Endodermal cell (in vitro differentiated cells): ENCODE data around the gene FTCD. TPM values are rescaled to one million over a fixed set of nuclear protein-coding genes. Genes with fewer than 3 reads are reported as not detected.

Source experiments
- DNase-seq: peaks from one replicate; pipeline ENCODE4 v3.0.0-alpha.2; 2017
- H3K27ac ChIP-seq: 2 replicates; pipeline ENCODE4 v1.5.1; 2013; ENCODE audit warnings: mild to moderate bottlenecking, low read depth, low read length, moderate library complexity
- H3K27me3 ChIP-seq: 2 replicates; pipeline ENCODE4 v1.6.1; 2013; ENCODE audit warnings: mild to moderate bottlenecking, low read length, moderate library complexity; ENCODE audit not compliant: insufficient read depth, control insufficient read depth, poor library complexity, severe bottlenecking
- H3K36me3 ChIP-seq: 2 replicates; pipeline ENCODE4 v1.7.0; 2013; ENCODE audit warnings: mild to moderate bottlenecking, low read length, moderate library complexity; ENCODE audit not compliant: control insufficient read depth, insufficient read depth
- H3K4me1 ChIP-seq: one replicate; pipeline ENCODE4 v1.7.0; 2013; ENCODE audit warnings: low read length; ENCODE audit not compliant: control insufficient read depth, insufficient read depth
- H3K4me3 ChIP-seq: 2 replicates; pipeline ENCODE4 v1.5.1; 2013; ENCODE audit warnings: mild to moderate bottlenecking, low read length, moderate library complexity
- H3K9ac ChIP-seq: 2 replicates; pipeline ENCODE4 v1.6.1; 2013; ENCODE audit warnings: mild to moderate bottlenecking, low read length, moderate library complexity; ENCODE audit not compliant: poor library complexity, severe bottlenecking; ENCODE audit errors: extremely low read depth
- H3K9me3 ChIP-seq: 2 replicates; pipeline ENCODE4 v1.6.1; 2013; ENCODE audit warnings: mild to moderate bottlenecking, low read length, moderate library complexity; ENCODE audit not compliant: control insufficient read depth
- H3K27ac Mint-ChIP-seq: 2 replicates; pipeline ENCODE4 v1.8.0; 2020; ENCODE audit warnings: mixed read lengths
- H3K27me3 Mint-ChIP-seq: 2 replicates; pipeline ENCODE4 v1.8.0; 2021; ENCODE audit warnings: mild to moderate bottlenecking, mixed read lengths; ENCODE audit not compliant: insufficient read depth
- H3K36me3 Mint-ChIP-seq: 2 replicates; pipeline ENCODE4 v1.8.0; 2020; ENCODE audit warnings: low read depth, mixed read lengths
- H3K4me1 Mint-ChIP-seq: 2 replicates; pipeline ENCODE4 v1.8.0; 2020; ENCODE audit warnings: mixed read lengths
- H3K4me3 Mint-ChIP-seq: 2 replicates; pipeline ENCODE4 v1.8.0; 2020; ENCODE audit warnings: mild to moderate bottlenecking, moderate library complexity, mixed read lengths
- H3K9me3 Mint-ChIP-seq: 2 replicates; pipeline ENCODE4 v1.8.0; 2020; ENCODE audit warnings: mild to moderate bottlenecking, mixed read lengths
- WGBS, 2 experiments: methylation state at CpG; one replicate each; pipeline versions ENCODE4 v1.1.5 to v1.1.7; 2013; ENCODE audit warnings: missing lambda C conversion rate in 2 of 2, mixed read lengths in 1 of 2; ENCODE audit not compliant: insufficient coverage in 1 of 2, insufficient read length in 1 of 2; 5-methylcytosine and 5-hydroxymethylcytosine counted together
- total RNA-seq, 2 donors: library from RNA; stranded (reverse); fragmentation: NEBNext Ultra II Directional in 1 of 2; extraction: Animal tissue kit (Norgen Biotek cat#: 25700) in 1 of 2; gene quantifications; 2 replicates in 1 of 2; 3 replicates in 1 of 2; pipeline ENCODE4 v1.2.1, GENCODE V29; 2021
- TF ChIP-seq, protein P1 (sequence below): fragments of 200-600 bp; sonication (generic); conservative IDR thresholded peaks from 2 replicates; pipeline ENCODE4 v1.5.0; 2021; ENCODE audit warnings: antibody characterized with exemption, mild to moderate bottlenecking

FTCD gene
- total RNA-seq, 2 donors from 2014 or later = 3.5 to 4.6 TPM

DNA sequence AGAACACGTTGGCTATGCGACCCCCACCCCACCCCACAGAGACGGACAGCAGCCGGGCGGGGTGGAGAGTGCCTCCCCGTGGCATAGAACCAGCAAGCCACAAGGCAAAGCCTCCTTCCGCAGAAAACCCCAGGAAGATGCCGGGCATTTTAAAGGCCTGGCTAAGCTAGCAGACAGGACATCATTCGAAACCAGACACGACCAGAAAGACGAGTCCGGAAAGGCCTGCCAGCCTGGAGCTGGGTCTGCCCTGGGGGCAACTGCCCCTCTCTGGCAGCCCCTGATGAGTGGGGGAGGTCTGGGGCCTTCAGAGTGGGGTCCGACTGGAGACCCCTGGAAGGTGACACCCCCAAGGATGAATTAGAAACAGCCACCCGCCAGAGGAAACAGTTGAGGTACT, 8.5 kb downstream of the FTCD start:
- Mint-ChIP-seq H3K9me3 (peaks cover 9% of the 10 kb centered on the region), H3K4me3 (no peak overlapping the region), H3K27me3 (peaks cover 3% of the 10 kb centered on the region), H3K36me3 (no peaks in the 10 kb centered on the region), H3K27ac (peak overlapping the region; percentile 58), H3K4me1 (peaks cover 3% of the 10 kb centered on the region)
- H3K27me3 ChIP-seq = no peaks in the 10 kb centered on the region
- H3K9me3 ChIP-seq = no peaks in the 10 kb centered on the region
- peak overlapping the region; percentile 2 for H3K27ac ChIP-seq
- TF ChIP-seq, protein P1, sequence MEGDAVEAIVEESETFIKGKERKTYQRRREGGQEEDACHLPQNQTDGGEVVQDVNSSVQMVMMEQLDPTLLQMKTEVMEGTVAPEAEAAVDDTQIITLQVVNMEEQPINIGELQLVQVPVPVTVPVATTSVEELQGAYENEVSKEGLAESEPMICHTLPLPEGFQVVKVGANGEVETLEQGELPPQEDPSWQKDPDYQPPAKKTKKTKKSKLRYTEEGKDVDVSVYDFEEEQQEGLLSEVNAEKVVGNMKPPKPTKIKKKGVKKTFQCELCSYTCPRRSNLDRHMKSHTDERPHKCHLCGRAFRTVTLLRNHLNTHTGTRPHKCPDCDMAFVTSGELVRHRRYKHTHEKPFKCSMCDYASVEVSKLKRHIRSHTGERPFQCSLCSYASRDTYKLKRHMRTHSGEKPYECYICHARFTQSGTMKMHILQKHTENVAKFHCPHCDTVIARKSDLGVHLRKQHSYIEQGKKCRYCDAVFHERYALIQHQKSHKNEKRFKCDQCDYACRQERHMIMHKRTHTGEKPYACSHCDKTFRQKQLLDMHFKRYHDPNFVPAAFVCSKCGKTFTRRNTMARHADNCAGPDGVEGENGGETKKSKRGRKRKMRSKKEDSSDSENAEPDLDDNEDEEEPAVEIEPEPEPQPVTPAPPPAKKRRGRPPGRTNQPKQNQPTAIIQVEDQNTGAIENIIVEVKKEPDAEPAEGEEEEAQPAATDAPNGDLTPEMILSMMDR = no peak
- peak; percentile 55 for DNase-seq
- no peak overlapping the region for H3K4me3 ChIP-seq
- no peaks in the 10 kb centered on the region for H3K36me3 ChIP-seq
- H3K4me1 ChIP-seq = no peaks in the 10 kb centered on the region
- H3K9ac ChIP-seq = no peak overlapping the region
- 69 to 82% methylated on average over 11 to 14 of the region's 14 CpGs for WGBS, 2 experiments

DNA sequence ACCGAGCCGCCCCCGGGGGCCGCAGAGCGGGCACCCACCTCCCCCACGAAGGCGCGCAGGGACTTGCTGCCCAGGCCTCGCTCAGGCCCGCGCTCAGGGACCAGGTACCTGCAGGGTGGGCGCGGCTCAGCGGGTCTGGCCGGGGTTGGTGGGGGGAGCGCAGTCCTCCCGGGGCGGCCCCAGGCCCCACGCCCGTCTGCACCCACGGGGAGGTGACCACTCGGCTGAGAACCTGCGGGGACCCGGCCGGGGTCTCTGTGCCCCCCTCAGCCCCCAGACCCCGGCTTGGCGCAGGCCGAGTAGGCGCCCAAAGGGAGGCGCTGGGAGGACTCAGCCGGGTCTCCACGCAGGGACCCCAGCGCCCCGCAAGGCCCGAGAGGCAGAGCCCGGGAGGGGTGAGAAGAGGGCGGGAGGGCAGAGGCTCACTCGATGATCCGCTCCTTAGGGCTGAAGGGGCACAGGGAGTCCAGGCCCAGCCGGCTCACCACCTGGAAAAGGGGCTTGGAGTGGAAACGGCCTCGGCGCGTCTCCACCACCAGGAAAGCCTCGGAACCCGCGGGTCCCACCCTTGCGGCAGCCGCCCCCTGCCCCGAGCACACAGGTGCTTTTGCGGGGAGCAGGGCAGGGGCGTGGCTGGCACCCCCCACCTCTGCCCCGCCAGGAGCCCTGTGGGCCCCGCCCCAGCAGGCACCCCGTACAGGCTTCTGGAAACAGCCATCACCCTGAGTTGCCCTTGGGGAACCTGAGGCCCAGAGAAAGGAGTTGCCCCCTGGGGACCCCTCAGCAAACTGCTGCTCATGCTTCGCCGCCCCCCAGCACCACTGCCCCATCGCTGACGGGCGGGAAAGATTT, 9.3 kb downstream of the FTCD start:
- no peaks in the 10 kb centered on the region for H3K36me3 Mint-ChIP-seq
- no peak for DNase-seq
- no peak overlapping the region for H3K4me3 ChIP-seq
- H3K27me3 Mint-ChIP-seq = peaks cover 9% of the 10 kb centered on the region
- H3K36me3 ChIP-seq = no peaks in the 10 kb centered on the region
- H3K27ac ChIP-seq = no peak overlapping the region
- H3K9ac ChIP-seq = no peak overlapping the region
- H3K9me3 ChIP-seq = no peaks in the 10 kb centered on the region
- H3K4me1 Mint-ChIP-seq = peaks cover 4% of the 10 kb centered on the region
- TF ChIP-seq, protein P1 = no peak
- peaks cover 9% of the 10 kb centered on the region for H3K9me3 Mint-ChIP-seq
- H3K4me3 Mint-ChIP-seq = no peak overlapping the region
- H3K27ac Mint-ChIP-seq = no peak overlapping the region
- no peaks in the 10 kb centered on the region for H3K27me3 ChIP-seq
- 91 to 92% methylated on average over 24 to 60 of the region's 60 CpGs for whole genome bisulfite sequencing, 2 experiments
- H3K4me1 ChIP-seq = no peaks in the 10 kb centered on the region

DNA sequence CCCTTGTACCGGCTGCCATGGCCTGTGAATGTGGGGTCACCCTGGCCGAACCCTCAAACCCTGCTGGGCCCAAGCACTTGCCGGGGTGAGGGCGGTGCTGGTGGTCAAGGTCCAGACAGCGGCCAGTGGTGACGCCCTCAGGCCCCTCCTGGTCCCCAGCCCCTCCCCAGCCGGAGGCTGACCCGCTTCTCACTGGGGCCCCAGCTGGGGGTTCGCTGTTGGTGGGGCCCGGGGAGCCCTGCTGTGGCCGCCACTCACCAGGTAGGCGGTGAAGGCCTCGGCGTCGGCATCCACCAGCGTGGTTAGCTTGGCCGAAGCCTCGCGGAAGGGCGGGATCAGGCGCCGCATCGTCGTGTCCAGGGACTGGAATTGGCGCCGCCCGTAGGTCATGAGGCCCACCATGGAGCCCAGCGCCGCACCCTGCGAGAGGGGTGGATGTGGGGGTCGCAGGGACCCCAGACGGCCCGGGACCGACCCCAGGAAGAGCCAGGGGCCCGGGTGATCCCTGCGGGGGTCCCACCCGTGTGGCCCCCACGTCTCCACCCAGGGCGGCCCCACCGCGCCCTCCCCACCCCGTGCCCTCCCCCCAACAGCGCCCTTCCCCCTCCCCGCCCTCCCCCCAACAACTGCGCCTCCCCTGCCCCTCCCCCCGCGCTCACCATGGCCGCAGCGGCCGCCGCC, 10.1 kb downstream of the FTCD start:
- DNase-seq = no peak
- Histone ChIP-seq H3K9ac (no peak overlapping the region), H3K27ac (no peak overlapping the region), H3K4me1 (no peaks in the 10 kb centered on the region), H3K36me3 (no peaks in the 10 kb centered on the region), H3K4me3 (no peak overlapping the region), H3K27me3 (no peaks in the 10 kb centered on the region), H3K9me3 (no peaks in the 10 kb centered on the region)
- TF ChIP-seq, protein P1 = no peak
- Mint-ChIP-seq H3K4me1 (peaks cover 8% of the 10 kb centered on the region), H3K36me3 (no peaks in the 10 kb centered on the region), H3K4me3 (no peak overlapping the region), H3K27me3 (peaks cover 17% of the 10 kb centered on the region), H3K9me3 (peaks cover 9% of the 10 kb centered on the region), H3K27ac (no peak overlapping the region)
- WGBS, 2 experiments = 94 to 96% methylated on average over 19 to 41 of the region's 51 CpGs
